ENCODE data around the gene MAB21L4.

Gene MAB21L4

GRCh38 chr2:240884221-240884620 lies 11.7 kb downstream of the MAB21L4 start:
- Histone ChIP-seq H3K9ac (no peak overlapping the region), H3K27ac (no peak overlapping the region), H3K4me1 (ENCODE audit: low read depth, poor library complexity, severe bottlenecking) (no peaks in the 10 kb centered on the region), H3K36me3 (ENCODE audit: insufficient read depth) (no peaks in the 10 kb centered on the region), H3K4me2 (no peak overlapping the region), H4K20me1 (ENCODE audit: insufficient read depth) (no peaks in the 10 kb centered on the region), H2AFZ (ENCODE audit: low read depth) (no peak overlapping the region), H3K4me3 (IDR thresholded peaks at IDR 0.05; ENCODE audit: insufficient read depth, low read depth, low read length) (no peak overlapping the region), H3K27me3 (ENCODE audit: insufficient read depth, low read depth) (peaks cover 36% of the 10 kb centered on the region), H3K79me2 (ENCODE audit: insufficient read depth, low read depth) (no peaks in the 10 kb centered on the region)
- TF ChIP-seq CTCF (conservative IDR thresholded peaks at IDR 0.05; ENCODE audit: low read depth, low read length): no peak

- no peak overlapping the region for H2AFZ ChIP-seq (ENCODE audit: low read depth)
- H3K36me3 ChIP-seq (ENCODE audit: insufficient read depth): no peaks in the 10 kb centered on the region
- H3K4me2 ChIP-seq: no peak overlapping the region
- no peak for TF ChIP-seq CTCF (conservative IDR thresholded peaks at IDR 0.05; ENCODE audit: low read depth, low read length)
- H3K4me1 ChIP-seq (ENCODE audit: low read depth, poor library complexity, severe bottlenecking): no peaks in the 10 kb centered on the region
- H3K27ac ChIP-seq: no peak overlapping the region
- H3K4me3 ChIP-seq (IDR thresholded peaks at IDR 0.05; ENCODE audit: insufficient read depth, low read depth, low read length): no peak overlapping the region
- H3K9ac ChIP-seq: no peak overlapping the region
- H4K20me1 ChIP-seq (ENCODE audit: insufficient read depth): no peaks in the 10 kb centered on the region
- H3K79me2 ChIP-seq (ENCODE audit: insufficient read depth, low read depth): no peaks in the 10 kb centered on the region
- peaks cover 36% of the 10 kb centered on the region for H3K27me3 ChIP-seq (ENCODE audit: insufficient read depth, low read depth)
Measured at GRCh38 chr2:240881913-240882312, 14.0 kb downstream of the MAB21L4 start.

GRCh38 chr2:240879105-240879504 lies 16.9 kb downstream of the MAB21L4 start:
- Histone ChIP-seq H3K27me3 (ENCODE audit: insufficient read depth, low read depth) (peaks cover 36% of the 10 kb centered on the region), H2AFZ (ENCODE audit: low read depth) (no peak overlapping the region), H3K4me3 (IDR thresholded peaks at IDR 0.05; ENCODE audit: insufficient read depth, low read depth, low read length) (no peak overlapping the region), H3K27ac (no peak overlapping the region), H3K4me2 (no peak overlapping the region), H4K20me1 (ENCODE audit: insufficient read depth) (no peaks in the 10 kb centered on the region), H3K4me1 (ENCODE audit: low read depth, poor library complexity, severe bottlenecking) (no peaks in the 10 kb centered on the region), H3K9ac (no peak overlapping the region), H3K36me3 (ENCODE audit: insufficient read depth) (no peaks in the 10 kb centered on the region), H3K79me2 (ENCODE audit: insufficient read depth, low read depth) (no peaks in the 10 kb centered on the region)
- TF ChIP-seq CTCF (conservative IDR thresholded peaks at IDR 0.05; ENCODE audit: low read depth, low read length): no peak

GRCh38 chr2:240878341-240878936 lies 17.5 kb downstream of the MAB21L4 start:
- Histone ChIP-seq H3K36me3 (ENCODE audit: insufficient read depth) (no peaks in the 10 kb centered on the region), H3K4me3 (IDR thresholded peaks at IDR 0.05; ENCODE audit: insufficient read depth, low read depth, low read length) (no peak overlapping the region), H3K9ac (no peak overlapping the region), H3K4me2 (no peak overlapping the region), H3K27ac (no peak overlapping the region), H3K4me1 (ENCODE audit: low read depth, poor library complexity, severe bottlenecking) (no peaks in the 10 kb centered on the region), H2AFZ (ENCODE audit: low read depth) (no peak overlapping the region), H4K20me1 (ENCODE audit: insufficient read depth) (no peaks in the 10 kb centered on the region), H3K27me3 (ENCODE audit: insufficient read depth, low read depth) (peaks cover 40% of the 10 kb centered on the region), H3K79me2 (ENCODE audit: insufficient read depth, low read depth) (no peaks in the 10 kb centered on the region)
- TF ChIP-seq CTCF (conservative IDR thresholded peaks at IDR 0.05; ENCODE audit: low read depth, low read length): no peak

All from KMS-11 (cell line).